Measurements from ENCODE around the gene KAZN. TPM values are rescaled to one million over a fixed set of nuclear protein-coding genes. Genes with fewer than 3 reads are reported as not detected.
A peak's percentile ranks its signal among the peaks of the same experiment; 100 is the strongest.

Gene KAZN
- total RNA-seq, 1 donor from 2014 or later, result 3.7 TPM

DNA sequence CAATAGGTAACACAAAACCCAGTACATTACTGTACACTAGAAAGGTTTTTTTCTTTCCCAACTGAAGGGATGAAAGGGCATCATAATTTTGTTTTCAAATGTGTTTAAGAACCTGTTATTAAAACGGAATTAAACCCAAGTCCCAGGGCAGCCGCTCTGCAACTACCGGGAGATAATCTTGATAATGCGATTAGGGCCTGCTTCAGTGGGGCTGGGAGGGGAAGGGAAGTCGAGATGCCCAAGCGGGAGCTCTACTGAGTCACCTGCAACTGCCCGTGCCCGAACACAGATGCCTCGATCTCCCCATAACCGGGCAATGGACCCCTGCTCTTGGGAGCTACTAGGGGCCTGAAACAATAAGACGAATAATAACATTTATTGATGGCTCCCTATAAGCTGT lies 61.4 kb downstream of the KAZN start:
- ATAC-seq (ENCODE audit: poor library complexity) (no peak), DNase-seq (no peak)
- intact Hi-C loops (cut with DNase I), result no loop called here

DNA sequence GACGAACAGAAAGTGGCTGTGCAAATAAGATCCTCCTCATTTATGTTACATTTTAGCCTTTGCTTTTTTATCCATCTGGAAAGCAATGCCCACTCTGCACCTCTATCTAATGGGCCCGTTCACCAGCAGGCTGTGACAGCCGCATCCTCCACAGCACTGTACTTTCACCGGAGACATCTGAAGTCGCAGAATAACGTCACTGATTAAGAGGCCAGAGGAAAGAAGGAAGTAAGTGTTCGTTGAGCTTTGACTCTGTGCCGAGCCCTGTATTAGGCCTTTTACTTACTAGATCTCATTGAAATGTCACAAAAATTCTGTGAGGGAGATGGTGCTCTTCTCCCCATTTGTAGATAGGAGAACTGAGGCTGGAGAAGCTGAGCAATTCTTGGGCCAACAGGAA lies 62.3 kb downstream of the KAZN start:
- ATAC-seq (ENCODE audit: poor library complexity) (peak; percentile 58), DNase-seq (no peak)
- intact Hi-C loops (cut with DNase I), result no loop called here

DNA sequence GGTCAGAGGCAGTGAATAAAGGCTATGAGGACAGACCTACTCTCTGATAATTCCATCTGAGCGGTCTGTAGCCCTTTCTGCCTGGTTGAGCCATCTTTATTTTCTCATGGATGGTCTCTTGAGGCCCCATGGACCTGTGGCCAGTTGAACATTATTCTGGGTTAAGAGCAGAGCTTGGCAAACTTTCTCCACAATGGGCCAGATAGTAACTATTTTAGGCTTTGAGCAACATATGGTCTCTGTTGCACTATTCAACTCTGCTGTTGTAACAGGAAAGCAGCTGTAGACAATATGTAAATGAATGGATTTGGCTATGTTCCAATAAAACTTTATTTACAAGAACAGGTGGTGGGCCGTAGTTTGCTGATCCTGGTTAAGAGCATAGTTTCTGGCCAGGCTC lies 62.7 kb downstream of the KAZN start:
- DNase-seq (no peak), ATAC-seq (ENCODE audit: poor library complexity) (peak; percentile 88)
- intact Hi-C loops (cut with DNase I), result no loop called here

DNA sequence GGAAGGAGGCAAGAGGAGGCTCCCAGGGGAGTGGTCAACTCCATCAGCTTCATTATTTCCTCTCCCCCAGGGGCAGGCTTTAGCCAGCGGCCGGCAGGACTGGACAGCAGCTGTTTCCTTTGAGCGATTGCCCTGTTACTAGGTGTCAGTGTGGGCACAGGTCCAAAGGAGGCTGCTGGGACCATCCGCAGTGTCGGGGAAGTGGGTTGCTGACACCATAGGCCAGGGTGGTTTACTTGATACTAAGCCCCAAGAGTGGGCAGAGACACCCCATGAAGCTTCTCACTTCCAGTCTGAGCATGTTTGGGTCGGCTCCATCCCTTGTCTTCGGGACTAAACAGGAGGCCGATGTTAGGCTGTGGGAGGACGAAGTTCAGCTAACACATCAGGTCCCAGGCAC lies 63.6 kb downstream of the KAZN start:
- peak; percentile 70 for ATAC-seq (ENCODE audit: poor library complexity)
- peak; percentile 48 for DNase-seq

GRCh38 chr1:14663773-14664172 lies 65.3 kb downstream of the KAZN start:
- intact Hi-C loops (cut with DNase I), result no loop called here
- DNase-seq (no peak), ATAC-seq (ENCODE audit: poor library complexity) (no peak)

More for the DNA sequence above, 63.6 kb downstream of the KAZN start:
- intact Hi-C loops (cut with DNase I), result no loop called here

DNA sequence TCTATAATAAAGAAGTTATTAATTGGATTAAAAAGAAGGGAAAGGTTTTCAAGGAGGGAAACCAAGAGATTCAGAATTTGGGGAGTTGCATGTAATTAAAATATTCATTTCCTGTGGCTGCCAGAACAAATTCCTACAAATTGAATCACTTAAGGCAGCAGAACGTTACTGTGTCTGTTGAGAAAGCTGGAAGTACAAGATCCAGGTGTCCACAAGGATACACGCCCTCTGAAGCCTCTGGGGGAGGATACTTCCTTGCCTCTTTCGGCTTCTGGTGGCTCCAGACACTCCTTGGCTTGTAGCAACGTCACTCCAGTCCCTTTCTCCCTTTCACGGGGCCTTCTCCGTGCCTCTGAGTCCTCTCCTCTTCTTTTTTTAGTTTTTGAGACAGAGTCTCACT lies 67.9 kb downstream of the KAZN start:
- DNase-seq (no peak), ATAC-seq (ENCODE audit: poor library complexity) (no peak)
- intact Hi-C loops (cut with DNase I), result no loop called here

DNA sequence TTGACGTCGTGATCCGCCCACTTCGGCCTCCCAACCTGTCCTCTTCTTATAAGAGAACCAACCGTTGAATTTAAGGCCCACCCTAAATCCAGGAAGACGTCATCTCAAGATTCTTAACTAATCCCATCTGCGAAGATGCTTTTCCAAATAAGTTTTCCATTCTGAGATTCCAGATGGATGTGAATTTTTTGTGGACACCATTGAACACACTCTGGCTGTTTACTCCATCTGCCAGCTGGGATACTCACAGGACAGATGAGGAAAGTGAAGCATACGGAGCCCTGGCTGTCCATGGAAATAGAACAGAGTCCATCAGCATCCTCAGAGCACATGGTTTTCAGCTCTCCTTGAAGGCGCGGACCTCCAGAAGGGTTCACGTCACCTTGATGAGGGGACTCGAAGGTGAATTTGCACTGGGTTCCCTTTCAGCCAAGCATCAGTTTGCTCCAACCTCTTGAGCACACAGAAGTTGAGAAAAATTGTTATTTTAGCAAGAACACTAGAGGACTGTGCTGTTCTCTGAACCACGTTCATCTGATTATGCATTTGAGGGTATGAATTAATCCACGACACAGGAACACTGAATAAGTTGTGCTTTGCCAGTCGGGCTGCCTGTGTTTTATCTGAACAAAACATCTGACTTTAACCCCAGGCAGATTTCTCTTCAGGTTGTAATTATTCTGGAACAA lies 68.6 kb downstream of the KAZN start:
- intact Hi-C loops (cut with DNase I), result no loop called here
- ATAC-seq (ENCODE audit: poor library complexity) (no peak), DNase-seq (no peak)

- intact Hi-C loops (cut with DNase I), result no loop called here
- DNase-seq (no peak), ATAC-seq (ENCODE audit: poor library complexity) (no peak)
Observed at GRCh38 chr1:14667651-14667984, 69.1 kb downstream of the KAZN start.

DNA sequence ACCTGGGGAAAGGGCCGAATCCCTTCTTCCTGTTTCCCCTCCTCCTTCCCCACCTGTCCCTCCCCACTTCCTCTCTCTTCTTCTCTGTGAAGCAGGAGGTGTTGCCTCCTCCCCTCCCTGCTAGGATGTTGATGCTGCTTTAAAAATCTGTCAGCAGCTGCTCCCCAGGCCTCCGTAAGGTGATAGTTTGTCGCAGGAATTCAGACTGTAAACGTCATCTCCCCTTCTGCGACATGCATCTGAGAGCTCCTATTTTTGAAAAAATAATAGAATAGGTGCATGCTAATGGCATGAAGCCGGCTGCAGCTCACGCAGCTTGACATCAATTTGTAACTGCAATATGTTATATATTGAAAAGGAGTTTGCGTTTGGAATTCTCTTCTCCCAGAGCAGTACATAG lies 70.1 kb downstream of the KAZN start:
- DNase-seq (no peak), ATAC-seq (ENCODE audit: poor library complexity) (no peak)
- intact Hi-C loops (cut with DNase I), result no loop called here

DNA sequence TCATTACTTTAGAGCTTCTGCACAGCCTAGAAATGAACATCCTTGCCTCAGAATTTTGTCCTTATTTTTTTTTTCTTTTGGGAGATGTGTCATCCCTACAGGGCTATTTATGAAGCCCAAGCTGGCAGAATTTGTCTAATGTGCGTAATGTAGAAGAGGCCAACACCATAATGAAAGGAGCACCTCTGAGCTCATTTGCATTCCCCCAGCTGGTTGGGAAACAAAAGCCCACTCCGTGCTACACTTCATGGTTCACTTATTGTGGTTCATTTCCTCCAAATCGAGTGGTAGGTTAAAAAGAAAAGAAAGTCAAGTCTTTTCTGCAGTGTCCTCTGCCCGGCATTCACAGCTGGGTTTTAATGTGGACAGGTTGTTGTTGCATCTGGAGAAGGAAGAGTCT lies 73.5 kb downstream of the KAZN start:
- ATAC-seq (ENCODE audit: poor library complexity), result no peak
- intact Hi-C loops (cut with DNase I), result no loop called here

GRCh38 chr1:14674030-14674429 lies 75.5 kb downstream of the KAZN start:
- ATAC-seq (ENCODE audit: poor library complexity) (no peak), DNase-seq (no peak)
- intact Hi-C loops (cut with DNase I), result no loop called here

More for the DNA sequence above, 73.5 kb downstream of the KAZN start:
- no peak for DNase-seq

- no peak for ATAC-seq (ENCODE audit: poor library complexity)
- intact Hi-C loops (cut with DNase I), result no loop called here
Observed at GRCh38 chr1:14676400-14676799, 77.9 kb downstream of the KAZN start.

GRCh38 chr1:14677292-14677971 lies 78.9 kb downstream of the KAZN start:
- intact Hi-C loops (cut with DNase I), result no loop called here
- ATAC-seq (ENCODE audit: poor library complexity) (peak; percentile 46), DNase-seq (no peak)

More at GRCh38 chr1:14676400-14676799, 77.9 kb downstream of the KAZN start:
- no peak for DNase-seq

DNA sequence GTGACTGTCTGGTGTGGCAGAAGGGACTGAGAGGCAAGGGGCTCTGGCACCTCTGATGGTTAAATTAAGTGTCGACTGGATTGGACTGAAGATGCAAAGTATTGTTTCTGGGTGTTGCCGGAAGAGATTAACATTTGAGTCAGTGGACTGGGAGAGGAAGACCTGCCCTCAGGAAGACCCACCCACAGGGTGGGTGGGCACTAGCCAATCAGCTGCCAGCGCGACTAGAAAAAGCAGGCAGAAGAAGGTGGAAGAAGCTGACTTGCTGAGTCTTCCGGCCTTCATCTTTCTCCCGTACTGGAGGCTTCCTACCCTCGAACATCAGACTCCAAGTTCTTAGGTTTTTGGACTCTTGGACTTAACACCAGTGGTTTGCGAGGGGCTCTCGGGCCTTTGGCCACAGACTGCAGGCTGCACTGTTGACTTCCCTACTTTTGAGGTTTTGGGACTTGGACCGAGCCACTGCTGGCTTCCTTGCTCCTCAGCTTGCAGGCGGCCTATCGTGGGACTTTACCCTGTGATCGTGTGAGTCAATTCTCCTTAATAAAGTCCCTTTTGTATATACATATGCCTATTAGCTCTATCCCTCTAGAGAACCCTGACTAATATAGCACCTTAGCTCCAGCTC lies 79.6 kb downstream of the KAZN start:
- intact Hi-C loops (cut with DNase I), result no loop called here
- no peak for DNase-seq
- peak; percentile 25 for ATAC-seq (ENCODE audit: poor library complexity)

DNA sequence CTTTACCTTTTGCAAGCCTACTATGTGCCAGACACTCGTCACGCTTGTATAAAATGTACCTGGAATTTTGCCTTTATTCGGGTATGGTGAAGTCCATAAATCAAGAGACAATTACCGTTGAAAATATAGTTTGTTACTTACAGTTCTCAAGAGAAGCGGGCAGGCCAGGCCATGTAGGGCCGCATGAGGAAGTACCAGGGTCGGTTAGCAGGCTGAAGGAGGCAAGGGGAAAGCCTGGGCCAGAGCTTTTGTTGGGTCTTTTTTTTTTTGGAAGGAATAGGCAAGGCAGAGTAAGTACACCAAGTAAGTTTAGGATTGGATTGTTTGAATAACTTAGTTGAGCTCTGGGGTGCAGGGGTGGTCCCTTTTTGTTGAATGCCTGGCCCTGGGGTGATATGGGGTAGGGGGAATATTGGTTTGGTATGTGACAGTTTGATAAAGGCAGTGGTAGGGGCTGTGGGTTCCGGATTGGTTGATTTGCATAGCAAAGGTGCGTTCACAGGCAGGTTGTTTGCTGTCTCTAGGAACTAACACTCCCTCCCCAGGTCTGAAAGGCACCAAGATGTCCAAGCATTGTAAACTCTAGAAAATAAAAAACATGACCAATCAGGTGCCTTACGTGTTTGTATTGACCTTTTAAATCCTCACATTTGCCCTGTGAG lies 80.7 kb downstream of the KAZN start:
- intact Hi-C loops (cut with DNase I), result no loop called here
- no peak for DNase-seq
- ATAC-seq (ENCODE audit: poor library complexity), result no peak

DNA sequence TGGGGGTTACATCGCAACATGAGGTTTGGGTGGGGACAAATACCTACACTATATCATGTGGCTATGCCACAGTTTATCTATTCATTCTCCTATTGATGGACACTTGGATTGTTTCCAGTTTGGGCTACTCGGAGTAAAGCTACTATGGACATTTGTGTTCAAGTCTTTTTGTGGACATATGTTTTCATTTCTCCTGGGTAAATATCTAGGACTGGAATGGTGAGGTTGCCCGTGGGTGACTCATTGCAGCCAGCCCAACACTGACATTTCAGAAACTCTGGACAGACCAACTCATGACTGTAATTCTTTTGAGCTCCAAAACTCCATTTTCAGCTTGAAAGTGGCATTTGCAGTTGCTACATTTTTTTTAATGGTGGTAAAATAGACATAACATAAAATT lies 82.7 kb downstream of the KAZN start:
- ATAC-seq (ENCODE audit: poor library complexity) (no peak), DNase-seq (no peak)
- intact Hi-C loops (cut with DNase I), result no loop called here

DNA sequence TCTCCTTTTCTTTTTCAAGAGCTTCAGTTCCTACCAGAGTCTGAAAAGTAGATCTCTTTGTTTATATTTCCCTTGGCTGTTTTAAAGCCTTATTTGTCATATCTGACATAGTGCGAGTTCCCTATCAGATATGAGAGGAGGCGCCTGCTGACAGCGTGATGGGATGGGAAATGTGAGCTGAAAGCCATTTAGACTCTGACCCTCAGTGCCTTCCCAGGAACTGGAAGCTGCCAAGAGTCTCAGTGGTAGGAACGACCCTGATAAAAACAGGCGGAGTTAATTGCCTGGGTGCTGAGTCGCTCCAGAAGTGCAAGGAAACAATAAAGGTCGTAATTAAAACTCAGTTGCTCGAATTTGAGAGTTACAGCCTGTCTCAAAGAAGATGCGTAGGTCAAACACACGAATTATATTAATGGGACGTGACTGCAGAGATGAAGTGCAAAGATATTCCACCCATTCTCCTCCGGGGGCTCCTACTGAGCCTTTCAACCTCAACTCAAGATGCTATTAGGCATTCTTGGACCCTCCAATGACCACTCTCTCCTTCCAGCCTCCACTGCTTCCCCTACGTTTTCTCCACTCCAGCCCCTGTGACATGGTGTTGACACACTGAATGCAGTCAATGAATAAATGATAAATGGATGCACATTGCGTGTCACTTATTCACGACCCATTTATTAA lies 84.6 kb downstream of the KAZN start:
- ATAC-seq (ENCODE audit: poor library complexity) (no peak), DNase-seq (no peak)
- intact Hi-C loops (cut with DNase I), result no loop called here

- ATAC-seq (ENCODE audit: poor library complexity) (no peak), DNase-seq (no peak)
- intact Hi-C loops (cut with DNase I), result no loop called here
Observed at GRCh38 chr1:14685078-14685477, 86.6 kb downstream of the KAZN start.

GRCh38 chr1:14686701-14687100 lies 88.2 kb downstream of the KAZN start:
- intact Hi-C loops (cut with DNase I), result no loop called here
- no peak for ATAC-seq (ENCODE audit: poor library complexity)
- no peak for DNase-seq
